Aorta (tissue), 5 donors: Measurements from ENCODE around the gene TOGARAM2. TPM values are rescaled to one million over a fixed set of nuclear protein-coding genes. Genes with fewer than 3 reads are reported as not detected.

Experiments used
- ATAC-seq: fragments of 200-7000 bp; cut with Tn5 transposase; one replicate; pipeline ENCODE4 v1.9.1; 2022; ENCODE audit warnings: moderate library complexity; ENCODE audit not compliant: low FRiP score
- DNase-seq, 2 donors: peaks; one replicate each; pipeline ENCODE4 v3.0.0-alpha.2; 2020
- H3K27ac ChIP-seq, 2 donors: one replicate each; pipeline ENCODE4 v1.5.1; 2013; ENCODE audit warnings: low read length in 2 of 2, mild to moderate bottlenecking in 2 of 2, moderate library complexity in 2 of 2, control low read depth in 1 of 2, inconsistent platforms in 1 of 2, low read depth in 1 of 2
- H3K27me3 ChIP-seq, 2 donors: one replicate each; pipeline ENCODE4 v1.6.1; 2013; ENCODE audit warnings: control low read depth in 1 of 2, low read length in 1 of 2, mild to moderate bottlenecking in 1 of 2, moderate library complexity in 1 of 2; ENCODE audit not compliant: insufficient read depth in 2 of 2, control insufficient read depth in 1 of 2
- H3K36me3 ChIP-seq, 2 donors: one replicate each; pipeline ENCODE4 v1.6.1; 2013; ENCODE audit warnings: control low read depth in 1 of 2, low read length in 1 of 2, mild to moderate bottlenecking in 1 of 2; ENCODE audit not compliant: insufficient read depth in 2 of 2, control insufficient read depth in 1 of 2
- H3K4me1 ChIP-seq, 2 donors: one replicate each; pipeline ENCODE4 v1.6.1; 2013; ENCODE audit warnings: low read length in 2 of 2, control low read depth in 1 of 2, mild to moderate bottlenecking in 1 of 2, moderate library complexity in 1 of 2; ENCODE audit not compliant: insufficient read depth in 2 of 2, control insufficient read depth in 1 of 2
- H3K4me3 ChIP-seq, 2 donors: one replicate each; pipeline ENCODE4 v1.5.1; 2013; ENCODE audit warnings: low read length in 2 of 2, control low read depth in 1 of 2, mild to moderate bottlenecking in 1 of 2
- H3K9me3 ChIP-seq: one replicate; pipeline ENCODE4 v1.6.1; 2013; ENCODE audit warnings: mild to moderate bottlenecking, low read length; ENCODE audit not compliant: control insufficient read depth
- WGBS, 2 donors: extraction: QIAGEN DNeasy Blood & Tissue Kit; methylation state at CpG; one replicate each; pipeline ENCODE4 v1.1.7; 2013; 5-methylcytosine and 5-hydroxymethylcytosine counted together
- intact Hi-C, 2 donors: fragments of 100-400 bp; cut with DNase I; formaldehyde crosslinking; loops; one replicate each; pipeline versions ENCODE4 v1.14.2 to v1.15.0; 2022
- polyA plus RNA-seq, 2 donors: library from polyadenylated mRNA; stranded (reverse); fragments of 200-250 nt; gene quantifications; one replicate each; pipeline ENCODE4 v1.2.3, GENCODE V29; 2013
- total RNA-seq, 2 donors: library from RNA; stranded (reverse); fragmentation: NEBNext Ultra II Directional; extraction: Animal tissue kit (Norgen Biotek cat#: 25700); gene quantifications; one replicate each; pipeline ENCODE4 v1.2.1, GENCODE V29; 2021
- donor health status: healthy with polysubstance abuse.
- donor health status: Bipolar disorder and iron deficiency.
- donor health status: DM: no; HTN: no; CAD: no.
- donor health status: DM: no; HTN: no; CAD: no.
- donor health status: DM: yes; HTN: yes; CAD: no.

Gene TOGARAM2
- total and polyA plus RNA-seq, 4 donors, result 0.50 to 2.2 (median 0.71) TPM

GRCh38 chr2:29057006-29057405, 75.9 kb downstream of the TOGARAM2 start:
- Histone ChIP-seq H3K4me3 (no peak overlapping the region), H3K9me3 (no peaks in the 10 kb centered on the region), H3K36me3 (no peaks in the 10 kb centered on the region), H3K27ac (no peak overlapping the region), H3K27me3 (no peaks in the 10 kb centered on the region), H3K4me1 (no peaks in the 10 kb centered on the region)
- WGBS, 2 donors, result 96 to 99% methylated on average over 4 of the region's 4 CpGs
- intact Hi-C loops, result no loop called here
- no peak for ATAC-seq
- no peak for DNase-seq

GRCh38 chr2:29059624-29060023, 78.5 kb downstream of the TOGARAM2 start:
- Histone ChIP-seq H3K27me3 (no peaks in the 10 kb centered on the region), H3K4me1 (no peaks in the 10 kb centered on the region), H3K27ac (no peak overlapping the region), H3K36me3 (no peaks in the 10 kb centered on the region), H3K4me3 (no peak overlapping the region), H3K9me3 (no peaks in the 10 kb centered on the region)
- DNase-seq (no peak), ATAC-seq (no peak)
- 90 to 92% methylated on average over 1 of the region's 1 CpG for WGBS, 2 donors
- intact Hi-C loops, result no loop called here

GRCh38 chr2:29060441-29060840, 79.3 kb downstream of the TOGARAM2 start:
- intact Hi-C loops, result no loop called here
- H3K4me3 ChIP-seq, result no peak overlapping the region
- H3K4me1 ChIP-seq, result no peaks in the 10 kb centered on the region
- no peak for ATAC-seq
- 72 to 79% methylated on average over 9 of the region's 9 CpGs for WGBS, 2 donors
- no peaks in the 10 kb centered on the region for H3K27me3 ChIP-seq
- H3K9me3 ChIP-seq, result no peaks in the 10 kb centered on the region
- no peak overlapping the region for H3K27ac ChIP-seq
- H3K36me3 ChIP-seq, result no peaks in the 10 kb centered on the region
- DNase-seq, result no peak

- no peak overlapping the region for H3K27ac ChIP-seq
- H3K9me3 ChIP-seq, result no peaks in the 10 kb centered on the region
- intact Hi-C loops, result no loop called here
- WGBS, 2 donors, result 41 to 68% methylated on average over 6 of the region's 6 CpGs
- H3K36me3 ChIP-seq, result no peaks in the 10 kb centered on the region
- no peaks in the 10 kb centered on the region for H3K4me1 ChIP-seq
- ATAC-seq, result no peak
- no peaks in the 10 kb centered on the region for H3K27me3 ChIP-seq
- DNase-seq, result no peak
- H3K4me3 ChIP-seq, result no peak overlapping the region
Observed at GRCh38 chr2:29061176-29061575, 80.1 kb downstream of the TOGARAM2 start.

GRCh38 chr2:29061616-29062015, 80.5 kb downstream of the TOGARAM2 start:
- Histone ChIP-seq H3K4me1 (no peaks in the 10 kb centered on the region), H3K4me3 (no peak overlapping the region), H3K27ac (no peak overlapping the region), H3K9me3 (no peaks in the 10 kb centered on the region), H3K27me3 (no peaks in the 10 kb centered on the region), H3K36me3 (no peaks in the 10 kb centered on the region)
- ATAC-seq, result no peak
- no peak for DNase-seq
- WGBS, 2 donors, result 90 to 93% methylated on average over 3 of the region's 3 CpGs
- intact Hi-C loops, result no loop called here

DNA sequence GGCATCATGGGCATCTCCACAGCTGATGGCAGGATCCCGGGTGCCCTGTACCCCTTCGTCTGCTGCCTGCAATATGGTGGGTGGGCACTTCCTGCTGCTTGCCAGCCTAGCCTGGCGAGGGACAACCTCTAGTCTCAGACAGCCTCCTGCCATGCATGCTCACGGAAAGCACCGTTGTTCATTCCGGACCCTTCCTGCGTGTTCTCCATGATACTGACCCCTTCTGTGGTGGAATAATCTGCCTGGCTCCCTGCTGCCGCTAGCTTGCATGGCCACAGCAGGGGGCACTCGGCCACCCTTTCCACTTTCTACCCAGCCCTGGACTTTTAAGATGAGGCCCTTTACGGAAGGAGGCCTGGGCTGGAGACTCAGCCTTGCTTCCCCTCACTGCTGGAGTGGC, 81.3 kb downstream of the TOGARAM2 start:
- intact Hi-C loops, result no loop called here
- ATAC-seq (no peak), DNase-seq (no peak)
- no peaks in the 10 kb centered on the region for H3K27me3 ChIP-seq
- no peaks in the 10 kb centered on the region for H3K36me3 ChIP-seq
- H3K27ac ChIP-seq, result no peak overlapping the region
- no peaks in the 10 kb centered on the region for H3K4me1 ChIP-seq
- no peak overlapping the region for H3K4me3 ChIP-seq
- WGBS, 2 donors, result 96 to 99% methylated on average over 8 to 10 of the region's 10 CpGs
- H3K9me3 ChIP-seq, result no peaks in the 10 kb centered on the region

DNA sequence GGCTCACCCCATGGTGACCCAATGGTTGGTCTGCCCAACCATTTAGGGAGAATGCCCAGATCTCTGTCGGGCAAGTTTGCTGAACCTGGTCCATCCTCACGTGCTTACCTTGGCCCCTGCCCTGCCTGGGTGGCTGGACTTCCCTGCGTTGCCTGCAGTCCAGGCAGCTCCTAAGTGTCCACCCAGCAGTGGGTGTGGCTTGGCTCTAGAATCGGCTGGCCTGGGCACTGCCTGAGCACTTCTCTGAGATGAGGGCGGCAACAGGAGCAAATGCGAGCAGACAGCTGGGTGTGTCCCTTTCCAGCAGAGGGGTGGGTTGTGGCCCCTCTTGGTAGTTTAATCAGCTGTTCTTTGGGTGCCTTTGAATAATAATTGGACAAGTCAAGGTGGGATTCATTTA, 82.0 kb downstream of the TOGARAM2 start:
- Histone ChIP-seq H3K4me1 (no peaks in the 10 kb centered on the region), H3K27ac (no peak overlapping the region)

GRCh38 chr2:29063646-29064345, 82.7 kb downstream of the TOGARAM2 start:
- Histone ChIP-seq H3K27ac (no peak overlapping the region), H3K4me3 (no peak overlapping the region), H3K4me1 (no peaks in the 10 kb centered on the region), H3K9me3 (no peaks in the 10 kb centered on the region), H3K27me3 (no peaks in the 10 kb centered on the region), H3K36me3 (no peaks in the 10 kb centered on the region)
- WGBS, 2 donors, result 51 to 54% methylated on average over 20 of the region's 20 CpGs
- intact Hi-C loops, result no loop called here
- DNase-seq (no peak), ATAC-seq (peak; percentile 34)

More for the DNA sequence above, 82.0 kb downstream of the TOGARAM2 start:
- Histone ChIP-seq H3K4me3 (no peak overlapping the region), H3K36me3 (no peaks in the 10 kb centered on the region), H3K9me3 (no peaks in the 10 kb centered on the region), H3K27me3 (no peaks in the 10 kb centered on the region)
- 66 to 91% methylated on average over 6 of the region's 6 CpGs for WGBS, 2 donors
- intact Hi-C loops, result no loop called here
- ATAC-seq (peak; percentile 12), DNase-seq (no peak)

GRCh38 chr2:29064346-29064715, 83.2 kb downstream of the TOGARAM2 start:
- no peak for DNase-seq
- intact Hi-C loops, result no loop called here
- Histone ChIP-seq H3K36me3 (no peaks in the 10 kb centered on the region), H3K4me3 (no peak overlapping the region), H3K27me3 (no peaks in the 10 kb centered on the region), H3K27ac (no peak overlapping the region), H3K9me3 (no peaks in the 10 kb centered on the region), H3K4me1 (no peaks in the 10 kb centered on the region)
- WGBS, 2 donors, result 97% methylated on average over 4 of the region's 4 CpGs
- ATAC-seq, result no peak
